Transverse colon (tissue), 4 donors: ENCODE measurements around the gene MICB.
"Not testable (repeated sequence)": the region's sequence is repeated elsewhere in the genome, so short reads cannot be mapped to it uniquely, and the experiment has no call there.

Experiments used
- CTCF ChIP-seq, 5 experiments: fragments of 200-600 bp in 3 of 5; fragments of 450-650 bp in 2 of 5; sonication (generic) in 3 of 5; IDR thresholded peaks; 1 replicate in 2 of 5; 2 replicates in 3 of 5; pipeline ENCODE4 v1.5.1; 2016 to 2017; ENCODE audit warnings: antibody characterized with exemption in 5 of 5, inconsistent platforms in 3 of 5, mild to moderate bottlenecking in 2 of 5, moderate library complexity in 1 of 5
- POLR2A ChIP-seq: fragments of 450-650 bp; IDR thresholded peaks from one replicate; pipeline ENCODE4 v1.6.1; 2016; ENCODE audit warnings: antibody characterized with exemption, mild to moderate bottlenecking, moderate library complexity
- POLR2AphosphoS5 ChIP-seq, 3 donors: sonication (generic); formaldehyde crosslinking; IDR thresholded peaks; one replicate each; pipeline ENCODE4 v1.6.1; 2016; ENCODE audit warnings: antibody characterized with exemption in 3 of 3

DNA sequence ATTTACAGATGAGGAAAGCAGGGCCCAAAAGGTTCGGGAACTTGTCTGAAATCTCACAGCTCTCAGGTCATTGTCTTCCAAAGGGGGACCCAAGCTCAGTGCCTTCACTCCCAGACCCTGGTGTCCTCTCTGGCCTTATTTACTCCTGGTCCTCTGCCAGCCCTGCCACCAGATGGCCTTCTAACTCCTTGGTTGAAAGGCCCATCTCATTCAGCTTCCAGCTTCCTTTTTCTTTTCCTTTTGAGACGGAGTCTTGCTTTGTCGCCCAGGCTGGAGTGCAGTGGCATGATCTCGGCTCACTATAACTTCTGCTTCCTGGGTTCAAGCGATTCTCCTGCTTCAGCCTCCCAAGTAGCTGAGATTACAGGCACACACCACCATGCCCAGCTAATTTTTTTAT lies 53.4 kb downstream of the MICB start:
- not testable (repeated sequence) for TF ChIP-seq POLR2AphosphoS5 (IDR thresholded peaks at IDR 0.05); POLR2A
- TF ChIP-seq CTCF (IDR thresholded peaks at IDR 0.05) = peak in 4 of 5 experiments; percentile 17 to 39 (median 23)
